IMR-90 (cell line): ENCODE data around the gene L3HYPDH. TPM values are rescaled to one million over a fixed set of nuclear protein-coding genes. Genes with fewer than 3 reads are reported as not detected.
A peak's percentile ranks its signal among the peaks of the same experiment; 100 is the strongest.

Experiments
- ATAC-seq: fragments of 200-7000 bp; cut with Tn5 transposase; 2 replicates; pipeline ENCODE4 v1.9.1; 2020; ENCODE audit warnings: low read depth, mild to moderate bottlenecking, moderate library complexity
- BruUV-seq: library from RNA; stranded (reverse); fragments of 400-500 nt; replicated peaks from 2 replicates; lab custom pipeline; 2021; lab: Mats Ljungman, UMichigan
- CTCF ChIA-PET: fragments of 300-600 bp; formaldehyde crosslinking; extraction: SDS; loops from one replicate; lab custom pipeline; 2021; ENCODE audit warnings: antibody characterized with exemption; lab: Yijun Ruan, JAX
- POLR2A ChIA-PET: fragments of 300-600 bp; sonication (Branson Sonifier 250); formaldehyde crosslinking; loops from one replicate; lab custom pipeline; 2022; ENCODE audit warnings: antibody characterized with exemption; ENCODE audit not compliant: unreplicated experiment; lab: Charles Lee
- DNase-seq: peaks from one replicate; pipeline ENCODE4 v3.0.0; 2013
- H2AFZ ChIP-seq: replicated peaks from 2 replicates; pipeline ENCODE3; 2013; ENCODE audit warnings: low read length, mild to moderate bottlenecking; ENCODE audit not compliant: poor library complexity
- H2AK5ac ChIP-seq: 2 replicates; pipeline ENCODE4 v1.6.1; 2013; ENCODE audit warnings: low read depth, low read length, inconsistent platforms
- H2AK9ac ChIP-seq: replicated peaks from 2 replicates; pipeline ENCODE3; 2013; ENCODE audit warnings: mild to moderate bottlenecking, low read depth, low read length, moderate library complexity; ENCODE audit not compliant: poor library complexity
- H2BK120ac ChIP-seq: 2 replicates; pipeline ENCODE4 v1.6.1; 2013; ENCODE audit warnings: low read depth, low read length, inconsistent platforms
- H2BK15ac ChIP-seq: 3 replicates; pipeline ENCODE4 v1.6.1; 2013; ENCODE audit warnings: low read depth, low read length, inconsistent platforms
- H2BK20ac ChIP-seq: 2 replicates; pipeline ENCODE4 v1.6.1; 2013; ENCODE audit warnings: low read depth, mild to moderate bottlenecking, inconsistent platforms, low read length, moderate library complexity
- H2BK5ac ChIP-seq: 2 replicates; pipeline ENCODE4 v1.6.1; 2013; ENCODE audit warnings: mild to moderate bottlenecking, low read depth, low read length, inconsistent platforms; ENCODE audit not compliant: poor library complexity, severe bottlenecking
- H3K14ac ChIP-seq: replicated peaks from 2 replicates; pipeline ENCODE4 v1.6.1; 2013; ENCODE audit warnings: low read depth, low read length, inconsistent platforms
- H3K18ac ChIP-seq: 2 replicates; pipeline ENCODE4 v1.6.1; 2013; ENCODE audit warnings: low read depth, low read length, control low read depth
- H3K23ac ChIP-seq: 2 replicates; pipeline ENCODE4 v1.6.1; 2013; ENCODE audit warnings: low read depth, low read length, inconsistent platforms
- H3K27ac ChIP-seq: 2 replicates; pipeline ENCODE4 v1.5.1; 2013; ENCODE audit warnings: mild to moderate bottlenecking, control low read depth, low read length; ENCODE audit not compliant: insufficient read depth
- H3K27me3 ChIP-seq: 2 replicates; pipeline ENCODE4 v1.6.1; 2013; ENCODE audit warnings: low read length; ENCODE audit not compliant: control insufficient read depth, insufficient read depth
- H3K36me3 ChIP-seq: 2 replicates; pipeline ENCODE4 v1.6.1; 2013; ENCODE audit warnings: low read length, mixed read lengths; ENCODE audit not compliant: control insufficient read depth, insufficient read depth
- H3K4ac ChIP-seq: 2 replicates; pipeline ENCODE4 v1.6.1; 2013; ENCODE audit warnings: low read depth, low read length, inconsistent platforms
- H3K4me1 ChIP-seq: 2 replicates; pipeline ENCODE4 v1.6.1; 2013; ENCODE audit warnings: low read length, mixed read lengths; ENCODE audit not compliant: control insufficient read depth, insufficient read depth
- H3K4me2 ChIP-seq: 2 replicates; pipeline ENCODE4 v1.6.1; 2013; ENCODE audit warnings: low read depth, mild to moderate bottlenecking, control low read depth, low read length, moderate library complexity
- H3K4me3 ChIP-seq: 2 replicates; pipeline ENCODE4 v1.5.1; 2013; ENCODE audit warnings: low read depth, mild to moderate bottlenecking, control low read depth, low read length, moderate library complexity; ENCODE audit not compliant: insufficient read depth
- H3K56ac ChIP-seq: 2 replicates; pipeline ENCODE4 v1.6.1; 2013; ENCODE audit warnings: low read length, inconsistent platforms; ENCODE audit not compliant: insufficient read depth; ENCODE audit errors: extremely low read depth
- H3K79me1 ChIP-seq, 2 experiments: 2 replicates each; pipeline ENCODE4 v1.6.1; 2013; ENCODE audit warnings: low read length in 2 of 2, inconsistent platforms in 1 of 2, low read depth in 1 of 2
- H3K9ac ChIP-seq: 2 replicates; pipeline ENCODE4 v1.6.1; 2013; ENCODE audit warnings: low read depth, low read length, control low read depth
- H3K9me1 ChIP-seq: 2 replicates; pipeline ENCODE4 v1.6.1; 2013; ENCODE audit warnings: low read length, inconsistent platforms; ENCODE audit not compliant: insufficient read depth
- H3K9me3 ChIP-seq: 2 replicates; pipeline ENCODE4 v1.6.1; 2013; ENCODE audit warnings: low read length; ENCODE audit not compliant: control insufficient read depth, insufficient read depth
- H4K20me1 ChIP-seq: 2 replicates; pipeline ENCODE4 v1.6.1; 2013; ENCODE audit warnings: low read length, inconsistent platforms; ENCODE audit not compliant: insufficient read depth
- H4K5ac ChIP-seq: 2 replicates; pipeline ENCODE4 v1.6.1; 2013; ENCODE audit warnings: mild to moderate bottlenecking, low read depth, low read length, control low read depth
- H4K8ac ChIP-seq, 2 experiments: 2 replicates each; pipeline ENCODE4 v1.6.1; 2013; ENCODE audit warnings: low read depth in 2 of 2, low read length in 2 of 2, control low read depth in 1 of 2, inconsistent platforms in 1 of 2
- H4K91ac ChIP-seq: 2 replicates; pipeline ENCODE4 v1.6.1; 2013; ENCODE audit warnings: low read depth, low read length, inconsistent platforms; ENCODE audit not compliant: insufficient read depth
- CEBPB ChIP-seq: IDR thresholded peaks from 2 replicates; pipeline ENCODE4 v1.6.1; 2012; ENCODE audit warnings: low read depth, low read length, improper control_type of control experiment
- MAZ ChIP-seq: IDR thresholded peaks from 2 replicates; pipeline ENCODE4 v1.6.1; 2012; ENCODE audit warnings: low read depth, mild to moderate bottlenecking, low read length, improper control_type of control experiment, moderate library complexity, borderline replicate concordance
- MXI1 ChIP-seq: IDR thresholded peaks from 2 replicates; pipeline ENCODE4 v1.6.1; 2012; ENCODE audit warnings: low read depth, mild to moderate bottlenecking, low read length, moderate library complexity, borderline replicate concordance
- WGBS, 2 experiments: methylation state at CpG; one replicate each; pipeline versions ENCODE4 v1.1.5 to v1.1.7; 2013; ENCODE audit warnings: missing lambda C conversion rate in 2 of 2; ENCODE audit not compliant: insufficient read length in 1 of 2; ENCODE audit errors: extremely low coverage in 2 of 2; 5-methylcytosine and 5-hydroxymethylcytosine counted together
- dilution Hi-C: fragments of 300-500 bp; cut with HindIII; formaldehyde crosslinking; loops from one replicate; pipeline ENCODE4 v1.14.3; 2018; ENCODE audit warnings: low sequenced_read_pairs; ENCODE audit not compliant: unreplicated experiment
- in situ Hi-C: fragments of 300-500 bp; cut with MboI; formaldehyde crosslinking; loops from 3 replicates; pipeline ENCODE4 v1.14.3; 2019; ENCODE audit warnings: low sequenced_read_pairs, inconsistent platforms, mixed read lengths
- intact Hi-C: fragments of 100-400 bp; cut with micrococcal nuclease; formaldehyde crosslinking; loops from 2 replicates; pipeline ENCODE4 v1.10.0; 2022
- polyA plus RNA-seq, 3 experiments: library from polyadenylated mRNA; depleted of rRNA; stranded (reverse); fragments of >200 nt; gene quantifications; 2 replicates each; pipeline ENCODE4 v1.2.3, GENCODE V29; 2012; ENCODE audit warnings: low replicate concordance in 1 of 3
- total RNA-seq: library from RNA; depleted of rRNA; stranded (reverse); fragments of >200 nt; gene quantifications from 2 replicates; pipeline ENCODE4 v1.2.3, GENCODE V29; 2012

The L3HYPDH gene
- total and polyA plus RNA-seq, 2 of the 4 experiments (the other 2 are of a cell fraction) = 40.9 to 49.1 TPM

- no peak overlapping the region; the same call in 1 of the 2 replicates for H3K9ac ChIP-seq
- H3K9me1 ChIP-seq = peaks cover 10% of the 10 kb centered on the region; the same call in 1 of the 2 replicates
- H4K20me1 ChIP-seq = peaks cover 22% of the 10 kb centered on the region; the same call in 1 of the 2 replicates
- H3K4me1 ChIP-seq = peaks cover 6% of the 10 kb centered on the region
- no peak overlapping the region; the same call in 1 of the 2 replicates for H4K91ac ChIP-seq
- H2AFZ ChIP-seq = peak overlapping the region; percentile 92
- H3K9me3 ChIP-seq = no peaks in the 10 kb centered on the region
- H3K27me3 ChIP-seq = no peaks in the 10 kb centered on the region
- POLR2A ChIA-PET = no interaction called here
- 1% methylated on average over 48 of the region's 105 CpGs; no CpG with 5 or more reads in 1 of the 2 experiments for WGBS, 2 experiments
- ATAC-seq (peak; percentile 86), DNase-seq (peak; percentile 56)
- no peak overlapping the region for H3K23ac ChIP-seq
- peaks cover 12 to 23% of the 10 kb centered on the region in 2 experiments for H3K79me1 ChIP-seq
- H2AK5ac ChIP-seq = 0 out of 2 replicates have a peak overlapping the region, but pooled peaks have one; percentile 15
- H3K27ac ChIP-seq = peak overlapping the region; percentile 24; the same call in 1 of the 2 replicates
- peak overlapping the region; percentile 15 to 62; a peak in 2 of 4 replicates for H4K8ac ChIP-seq
- H3K36me3 ChIP-seq = peaks cover 16% of the 10 kb centered on the region
- H2BK20ac ChIP-seq = no peak overlapping the region
- no peak overlapping the region for H4K5ac ChIP-seq
- no peak overlapping the region for H3K56ac ChIP-seq
- no TSS peak for BruUV-seq
- peak overlapping the region; percentile 89 for H2AK9ac ChIP-seq
- H3K4ac ChIP-seq = peak overlapping the region; percentile 64
- intact Hi-C loops (no loop called here), dilution Hi-C loops (no loop called here), in situ Hi-C loops (loop anchor here (25.0 kb wide), 2 partner anchors 827 to 977 kb away; partner anchors contain the start of gene DACT1)
- CTCF ChIA-PET = no interaction called here
- H2BK15ac ChIP-seq = no peak overlapping the region
- H3K4me3 ChIP-seq = peak overlapping the region; percentile 38
- TF ChIP-seq MAZ (peak; percentile 60; the same call in 1 of the 2 replicates), CEBPB (no peak), MXI1 (peak; percentile 40)
- H3K14ac ChIP-seq = no peak overlapping the region
- no peak overlapping the region for H2BK5ac ChIP-seq
- no peak overlapping the region for H3K18ac ChIP-seq
- H3K4me2 ChIP-seq = peak overlapping the region; percentile 74
- H2BK120ac ChIP-seq = no peak overlapping the region
These were observed 19.5 kb downstream of the L3HYPDH start for GRCh38 chr14:59464486-59465315.
